GM11168 (cell line): ENCODE results near the gene TAB2.

Experiments used
- in situ Hi-C: fragments of 300-500 bp; cut with MboI; formaldehyde crosslinking; loops from one replicate; pipeline ENCODE4 v1.12.0; 2022; ENCODE audit warnings: low sequenced_read_pairs; ENCODE audit not compliant: unreplicated experiment

TAB2 gene, protein sequence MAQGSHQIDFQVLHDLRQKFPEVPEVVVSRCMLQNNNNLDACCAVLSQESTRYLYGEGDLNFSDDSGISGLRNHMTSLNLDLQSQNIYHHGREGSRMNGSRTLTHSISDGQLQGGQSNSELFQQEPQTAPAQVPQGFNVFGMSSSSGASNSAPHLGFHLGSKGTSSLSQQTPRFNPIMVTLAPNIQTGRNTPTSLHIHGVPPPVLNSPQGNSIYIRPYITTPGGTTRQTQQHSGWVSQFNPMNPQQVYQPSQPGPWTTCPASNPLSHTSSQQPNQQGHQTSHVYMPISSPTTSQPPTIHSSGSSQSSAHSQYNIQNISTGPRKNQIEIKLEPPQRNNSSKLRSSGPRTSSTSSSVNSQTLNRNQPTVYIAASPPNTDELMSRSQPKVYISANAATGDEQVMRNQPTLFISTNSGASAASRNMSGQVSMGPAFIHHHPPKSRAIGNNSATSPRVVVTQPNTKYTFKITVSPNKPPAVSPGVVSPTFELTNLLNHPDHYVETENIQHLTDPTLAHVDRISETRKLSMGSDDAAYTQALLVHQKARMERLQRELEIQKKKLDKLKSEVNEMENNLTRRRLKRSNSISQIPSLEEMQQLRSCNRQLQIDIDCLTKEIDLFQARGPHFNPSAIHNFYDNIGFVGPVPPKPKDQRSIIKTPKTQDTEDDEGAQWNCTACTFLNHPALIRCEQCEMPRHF

DNA sequence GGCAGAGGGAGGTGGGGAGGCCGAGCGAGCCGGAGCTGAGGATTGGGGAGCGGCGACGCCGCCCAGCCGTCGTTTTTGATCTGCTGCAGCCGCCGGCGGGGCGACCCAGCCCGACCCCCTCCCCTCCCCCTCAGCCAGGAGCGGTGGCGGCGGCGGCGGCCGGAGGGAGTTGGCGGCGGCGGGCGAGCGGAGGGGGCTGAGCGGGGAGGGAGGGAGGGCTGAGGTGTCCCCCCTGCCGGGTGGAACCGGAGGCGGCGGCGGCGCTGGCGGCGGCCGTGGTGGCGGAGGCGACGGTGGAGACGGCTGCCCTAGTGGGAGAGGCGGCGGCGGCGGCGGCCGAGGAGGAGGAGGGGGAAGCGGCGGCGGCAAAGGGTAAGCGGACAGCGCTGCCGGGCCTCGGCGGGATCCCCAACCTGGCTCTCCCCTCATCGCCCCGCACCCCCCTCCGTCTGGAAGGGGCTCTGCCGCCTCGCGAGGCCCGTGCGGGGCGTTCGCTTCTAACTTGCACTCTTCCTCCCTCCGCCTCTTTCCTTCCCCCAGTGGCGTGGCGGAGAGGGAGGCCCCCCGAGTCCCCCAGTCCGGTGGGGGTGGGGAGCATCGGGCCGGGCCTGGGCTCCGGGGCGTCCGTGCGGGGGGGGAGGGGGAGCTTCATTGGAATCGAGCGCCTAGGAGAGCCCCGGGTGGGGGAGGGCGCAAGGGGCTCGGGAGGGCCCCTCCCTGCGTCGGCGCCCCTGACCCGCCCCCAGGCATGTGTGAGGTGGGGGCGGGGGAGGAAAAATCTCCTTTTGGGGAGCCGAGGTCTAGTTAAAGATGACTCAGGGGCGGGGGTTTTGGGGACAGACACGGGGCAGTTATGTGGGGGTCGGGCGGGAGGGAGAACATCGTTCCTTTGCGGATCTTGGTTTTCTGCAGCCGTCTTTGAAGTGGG, at the start of gene TAB2:
TAB2 (plus strand) TSS at position 69 of the 928 bp plus-strand sequence. CDS start 52,286 bp downstream, outside the sequence.
- in situ Hi-C loops, result loop anchor here (10.0 kb wide), 1 partner anchor 233 kb away; no protein-coding TSS in a partner anchor

DNA sequence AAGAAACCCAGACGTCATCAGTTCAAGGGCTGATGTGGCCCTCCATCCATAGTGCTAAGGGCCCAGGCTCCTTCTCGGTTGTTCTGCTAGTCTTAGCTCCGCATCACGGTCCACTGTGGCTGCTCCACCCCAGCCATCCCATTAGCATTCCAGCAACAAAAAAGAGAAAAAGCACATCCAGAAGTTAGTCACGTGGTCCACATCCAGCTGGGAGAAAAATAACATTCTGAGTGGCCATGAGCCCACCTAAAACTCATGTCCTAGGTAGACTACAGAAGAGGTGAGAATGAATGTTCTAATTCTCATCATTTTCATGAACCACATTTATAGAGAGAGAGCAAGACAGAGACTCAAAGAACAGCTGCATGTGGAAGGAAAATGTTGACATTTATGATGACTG, 49.4 kb upstream of the TAB2 start:
- in situ Hi-C loops, result no loop called here

GRCh38 chr6:149268768-149269167, 48.7 kb upstream of the TAB2 start:
- in situ Hi-C loops, result no loop called here

DNA sequence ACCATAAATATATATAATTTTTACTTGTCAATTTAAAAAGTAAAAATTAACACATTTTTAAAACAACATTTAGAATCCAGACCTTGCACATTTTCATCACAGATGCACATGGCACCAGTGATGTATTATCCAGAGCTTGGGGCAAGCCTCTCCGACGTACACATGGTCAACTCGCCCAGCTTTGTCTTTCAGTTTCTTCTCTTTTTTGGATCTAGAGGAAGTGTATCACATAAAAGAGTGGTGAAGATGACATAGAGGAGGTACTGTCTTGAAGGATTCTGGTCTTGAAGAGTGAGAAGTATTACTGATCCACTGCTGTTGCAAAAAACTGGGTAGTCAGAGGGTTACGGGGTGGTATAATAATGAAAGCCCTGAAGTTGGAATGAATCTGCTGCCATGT, 46.9 kb upstream of the TAB2 start:
- in situ Hi-C loops, result no loop called here

DNA sequence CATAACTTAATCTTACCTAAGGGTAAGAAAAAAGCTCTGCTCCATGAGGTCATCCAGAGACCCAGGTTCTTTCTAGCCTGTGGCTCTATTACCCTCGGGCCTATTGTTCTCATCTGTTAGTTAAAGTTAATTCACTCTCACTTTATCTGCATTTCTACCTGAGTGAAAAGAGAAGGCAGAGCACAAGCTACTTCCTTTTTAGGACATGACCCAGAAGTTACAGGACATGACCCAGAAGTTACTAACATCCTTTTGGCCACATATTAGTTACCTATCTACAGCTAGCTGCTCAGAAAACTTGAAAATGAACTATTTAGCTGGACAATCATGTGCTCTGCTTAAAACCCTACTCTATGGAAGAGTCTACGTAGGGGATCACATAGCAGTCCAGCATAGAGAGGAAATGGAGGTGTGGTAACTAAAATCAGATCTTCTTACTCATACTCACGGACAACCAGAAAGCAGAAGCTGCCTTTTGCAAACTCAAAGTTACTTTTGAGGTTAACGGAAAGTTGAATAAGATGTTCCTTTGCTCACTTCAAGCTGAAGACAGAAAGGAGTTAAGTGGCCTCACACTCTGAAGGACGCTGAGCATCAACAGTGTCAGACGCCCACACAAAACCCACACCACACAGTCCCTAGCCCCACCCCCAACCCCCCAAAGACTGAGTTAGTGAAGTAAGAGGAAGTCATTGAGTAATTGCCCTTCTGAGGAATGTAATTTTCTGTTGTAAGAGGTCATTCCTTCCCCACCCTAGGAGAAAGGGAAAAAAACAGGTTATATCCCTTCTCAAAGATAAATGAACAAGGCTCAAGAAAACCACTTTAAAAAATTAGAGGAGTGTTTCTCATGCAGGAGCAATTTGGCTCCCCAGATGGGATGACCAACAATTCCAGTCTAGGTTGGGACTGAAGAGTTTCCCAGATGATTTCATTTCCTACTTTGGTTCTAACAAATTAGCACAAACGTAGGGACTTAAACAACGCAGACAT, 45.9 kb upstream of the TAB2 start:
- in situ Hi-C loops, result no loop called here

GRCh38 chr6:149273318-149273717, 44.2 kb upstream of the TAB2 start:
- in situ Hi-C loops, result no loop called here

- in situ Hi-C loops, result no loop called here
Observed at GRCh38 chr6:149275621-149276020, 41.9 kb upstream of the TAB2 start.

DNA sequence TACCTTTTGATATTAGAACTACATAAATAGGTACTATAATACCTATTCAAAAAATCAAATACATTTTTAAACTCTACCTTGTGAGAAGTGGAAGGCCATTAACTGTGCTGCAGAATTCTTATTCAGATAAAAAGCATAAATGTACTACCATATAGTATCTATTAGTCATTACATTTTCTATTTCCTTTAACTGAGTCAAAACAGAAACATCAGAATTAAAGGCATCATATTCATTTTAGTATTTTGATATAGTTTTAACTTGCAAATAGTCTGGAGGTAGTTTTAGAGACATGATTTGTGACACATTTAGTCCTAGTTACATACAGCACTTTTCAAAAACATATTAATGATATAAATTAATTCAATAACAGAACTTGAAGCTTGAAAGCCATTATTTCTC, 39.9 kb upstream of the TAB2 start:
- in situ Hi-C loops, result no loop called here

DNA sequence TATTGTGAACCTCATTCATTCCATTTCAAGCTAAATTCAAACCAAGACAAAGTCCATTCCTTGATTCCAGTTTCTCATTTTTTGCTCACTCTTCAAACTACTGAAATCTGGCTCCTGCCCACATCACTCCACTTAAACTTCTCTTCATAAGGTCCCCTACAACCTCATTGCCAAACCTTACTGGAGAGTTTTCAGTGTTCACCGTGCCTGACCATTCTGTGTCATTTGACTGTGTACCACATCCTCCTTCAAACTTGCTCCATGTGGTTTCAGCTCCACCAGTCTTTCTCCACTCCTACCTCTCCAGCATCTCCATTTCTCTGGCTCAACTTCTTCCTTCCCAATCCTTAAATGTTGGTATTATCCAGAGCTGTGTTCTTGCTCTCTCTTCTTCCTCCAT, 38.5 kb upstream of the TAB2 start:
- in situ Hi-C loops, result no loop called here

- in situ Hi-C loops, result no loop called here
Observed at GRCh38 chr6:149284904-149285303, 32.6 kb upstream of the TAB2 start.

DNA sequence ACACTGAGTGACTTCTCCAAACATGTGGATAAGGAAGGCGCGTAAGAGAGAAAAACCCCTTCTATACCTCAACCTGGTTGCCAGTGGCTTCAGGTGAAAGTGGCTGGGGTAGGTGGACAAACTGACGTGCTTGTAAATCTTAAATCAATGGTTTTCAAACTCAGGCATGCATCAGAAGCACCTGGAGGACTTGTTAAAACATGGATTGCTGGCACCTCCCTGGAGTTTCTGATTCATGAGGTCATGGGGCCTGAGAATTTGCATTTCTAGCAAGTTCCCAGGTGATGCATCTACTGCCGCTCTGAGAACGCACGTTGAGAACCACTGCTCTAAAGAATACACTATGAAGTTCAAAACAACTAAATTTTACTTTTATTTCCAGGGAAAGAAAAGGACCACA, 31.9 kb upstream of the TAB2 start:
- in situ Hi-C loops, result no loop called here

- in situ Hi-C loops, result no loop called here
Observed at GRCh38 chr6:149286905-149287304, 30.6 kb upstream of the TAB2 start.

DNA sequence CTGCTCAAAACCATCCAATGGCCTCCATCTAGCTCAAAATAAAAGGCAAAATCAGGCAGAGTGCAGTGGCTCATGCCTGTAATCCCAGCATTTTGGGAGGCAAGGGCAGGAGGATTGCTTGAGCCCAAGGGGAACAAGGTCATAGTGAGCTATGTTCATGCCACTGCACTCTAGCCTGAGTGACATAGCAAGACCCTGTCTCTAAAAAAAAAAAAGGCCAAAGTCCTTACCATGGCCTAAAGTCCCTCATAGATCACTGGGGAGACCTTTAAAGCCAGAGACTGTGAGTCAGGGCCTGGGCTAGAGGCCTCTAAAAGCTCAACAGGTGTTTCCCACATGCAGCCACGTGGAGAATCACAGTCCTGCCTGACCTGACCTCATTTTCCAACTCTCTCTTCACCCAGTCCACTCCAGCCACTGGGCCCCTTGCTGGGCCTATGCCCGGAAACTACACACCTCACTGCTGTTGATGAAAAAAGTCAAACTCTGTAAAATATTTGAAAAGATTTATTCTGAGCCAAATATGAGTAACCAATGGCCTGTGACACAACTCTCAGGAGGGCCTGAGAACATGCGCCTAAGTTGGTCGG, 28.2 kb upstream of the TAB2 start:
- in situ Hi-C loops, result no loop called here

DNA sequence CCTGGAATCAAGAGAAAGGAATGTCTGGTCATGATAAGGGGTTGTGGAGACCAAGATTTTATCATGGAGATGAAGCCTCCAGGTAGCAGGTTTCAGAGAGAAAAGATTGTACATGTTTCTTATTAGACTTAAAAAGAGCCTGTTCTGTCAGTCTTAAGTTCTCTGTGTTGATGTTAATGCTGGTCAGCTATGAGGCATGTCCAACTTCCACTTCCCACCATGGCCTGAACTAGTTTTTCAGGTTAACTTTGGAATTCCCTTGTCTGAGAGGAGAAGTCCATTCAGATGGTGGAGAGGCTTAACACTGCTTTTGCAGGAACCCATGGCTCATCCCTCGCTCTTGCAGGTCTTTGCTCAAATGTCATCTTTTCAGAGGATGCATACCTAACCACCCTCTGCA, 27.5 kb upstream of the TAB2 start:
- in situ Hi-C loops, result no loop called here

DNA sequence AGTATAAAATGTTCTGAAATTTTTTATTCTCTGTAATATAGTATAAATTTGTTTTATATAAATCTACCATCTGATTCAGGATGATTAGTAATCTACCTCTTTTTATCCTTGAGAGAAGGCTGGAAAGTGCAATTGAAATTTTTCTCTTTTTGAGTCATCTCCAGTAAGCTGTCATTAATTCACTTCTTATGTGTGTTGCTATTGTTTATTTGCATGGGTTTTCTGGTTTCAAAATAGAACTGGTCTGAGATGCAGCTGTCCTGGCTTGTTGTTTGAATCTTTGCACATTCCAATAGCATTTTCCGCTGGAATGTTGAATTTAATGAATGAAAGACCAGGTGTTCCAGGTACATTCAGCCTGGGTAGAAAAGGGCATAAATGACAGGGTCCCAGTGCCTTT, 24.3 kb upstream of the TAB2 start:
- in situ Hi-C loops, result no loop called here

DNA sequence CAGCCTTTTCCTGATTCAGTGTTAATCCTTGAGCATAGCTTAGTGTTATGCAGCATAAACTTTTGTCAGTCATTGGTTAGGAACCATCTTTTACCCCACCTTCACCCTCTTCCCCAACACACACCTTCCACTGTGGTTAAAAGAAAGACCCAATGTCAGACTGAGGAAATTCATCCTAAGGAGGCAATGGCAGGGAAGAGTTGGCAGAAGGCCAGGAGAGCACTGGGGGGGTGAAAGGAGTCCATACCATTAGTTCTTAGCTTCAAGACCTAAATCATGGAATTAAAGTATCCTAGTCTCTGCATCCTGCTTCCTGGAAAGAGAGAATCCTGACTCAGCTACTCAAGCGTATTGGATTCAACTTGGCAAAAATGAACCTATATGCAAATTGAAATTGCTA, 16.9 kb upstream of the TAB2 start:
- in situ Hi-C loops, result no loop called here

GRCh38 chr6:149302723-149303122, 14.8 kb upstream of the TAB2 start:
- in situ Hi-C loops, result no loop called here

DNA sequence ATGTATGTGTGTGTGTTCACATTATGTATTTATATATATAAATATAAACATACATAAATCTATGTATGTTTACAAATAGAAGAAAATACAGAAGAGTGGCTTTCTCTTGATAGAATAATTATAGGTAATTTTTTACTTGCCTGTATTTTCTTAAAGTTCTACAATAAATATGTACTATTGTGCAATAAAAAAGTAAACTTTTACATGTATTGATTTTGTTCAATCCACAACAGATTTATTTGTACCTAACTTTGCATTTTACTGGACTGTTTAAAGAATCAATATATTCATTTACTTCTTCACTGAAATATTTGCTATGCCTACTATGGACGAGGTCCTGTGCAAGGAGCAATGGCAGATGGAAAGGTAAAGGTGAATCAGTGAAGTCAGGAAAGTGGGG, 14.0 kb upstream of the TAB2 start:
- in situ Hi-C loops, result no loop called here

DNA sequence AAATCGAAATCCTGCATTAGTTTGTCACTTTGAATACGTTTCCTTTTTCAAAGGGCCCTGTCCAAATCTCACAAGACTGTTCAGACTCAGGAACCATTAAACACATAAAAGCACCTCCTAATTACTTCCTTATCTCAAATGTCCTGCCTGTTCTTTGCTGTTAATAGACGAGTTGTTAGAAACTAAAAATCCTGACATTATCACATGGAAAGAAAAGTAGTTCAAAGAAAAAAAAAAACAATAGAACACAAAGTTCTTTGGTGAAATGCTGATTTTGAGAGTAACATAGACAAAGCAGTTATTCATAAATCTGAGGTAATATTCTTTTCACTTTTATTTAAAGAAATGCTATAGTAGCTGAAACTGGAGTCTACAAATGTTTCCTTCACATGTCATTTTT, 12.1 kb upstream of the TAB2 start:
- in situ Hi-C loops, result no loop called here
